ENCODE data around the gene TBCA.
A peak's percentile ranks its signal among the peaks of the same experiment; 100 is the strongest.

Gene TBCA, protein sequence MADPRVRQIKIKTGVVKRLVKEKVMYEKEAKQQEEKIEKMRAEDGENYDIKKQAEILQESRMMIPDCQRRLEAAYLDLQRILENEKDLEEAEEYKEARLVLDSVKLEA

DNA sequence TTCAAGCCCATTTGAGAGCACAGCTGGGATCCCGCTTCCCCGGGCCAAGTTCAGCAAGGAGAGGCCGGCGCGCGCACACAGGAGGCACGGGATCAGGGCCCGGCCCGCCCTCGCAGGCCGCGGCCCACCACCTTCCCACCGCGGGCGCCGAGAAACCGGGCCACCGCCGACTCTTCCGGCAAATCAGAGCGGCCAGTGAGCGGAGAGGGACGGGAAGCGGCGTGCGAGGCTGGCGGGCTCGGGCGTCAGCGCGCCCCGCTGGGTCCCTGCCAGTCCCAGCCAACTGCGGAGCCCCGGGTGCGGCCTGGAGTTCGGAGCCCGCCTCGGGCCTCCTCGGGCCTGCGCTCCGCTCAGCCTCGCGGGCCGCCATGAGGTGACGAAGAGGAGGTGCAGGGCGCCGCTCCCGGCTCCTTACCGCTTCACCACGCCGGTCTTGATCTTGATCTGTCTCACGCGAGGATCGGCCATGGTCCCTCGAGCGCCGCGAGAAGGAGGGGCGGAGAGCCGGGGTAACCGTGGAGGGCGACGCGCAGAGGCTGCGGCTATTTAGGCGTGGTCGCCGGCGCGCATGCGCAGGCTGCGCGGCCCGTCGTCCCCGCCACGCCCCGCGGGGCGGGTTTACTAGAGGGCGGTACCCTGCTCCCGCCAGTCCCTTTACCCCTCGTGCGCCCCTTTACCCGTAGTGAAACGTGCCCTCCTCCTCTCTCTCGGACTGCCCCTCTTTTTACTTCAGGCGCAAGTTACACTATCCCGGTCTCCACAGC lies at the start of gene TBCA:
TSS of gene TBCA (minus strand) at position 550 of the 764 bp plus-strand sequence. CDS start at position 468, 82 bp downstream.
- H3K27ac ChIP-seq = peak within 1 kb of the TSS; percentile 92
- TF ChIP-seq ZFX (IDR thresholded peaks at IDR 0.05) = peak; percentile 100
- TF ChIP-seq, protein P1, sequence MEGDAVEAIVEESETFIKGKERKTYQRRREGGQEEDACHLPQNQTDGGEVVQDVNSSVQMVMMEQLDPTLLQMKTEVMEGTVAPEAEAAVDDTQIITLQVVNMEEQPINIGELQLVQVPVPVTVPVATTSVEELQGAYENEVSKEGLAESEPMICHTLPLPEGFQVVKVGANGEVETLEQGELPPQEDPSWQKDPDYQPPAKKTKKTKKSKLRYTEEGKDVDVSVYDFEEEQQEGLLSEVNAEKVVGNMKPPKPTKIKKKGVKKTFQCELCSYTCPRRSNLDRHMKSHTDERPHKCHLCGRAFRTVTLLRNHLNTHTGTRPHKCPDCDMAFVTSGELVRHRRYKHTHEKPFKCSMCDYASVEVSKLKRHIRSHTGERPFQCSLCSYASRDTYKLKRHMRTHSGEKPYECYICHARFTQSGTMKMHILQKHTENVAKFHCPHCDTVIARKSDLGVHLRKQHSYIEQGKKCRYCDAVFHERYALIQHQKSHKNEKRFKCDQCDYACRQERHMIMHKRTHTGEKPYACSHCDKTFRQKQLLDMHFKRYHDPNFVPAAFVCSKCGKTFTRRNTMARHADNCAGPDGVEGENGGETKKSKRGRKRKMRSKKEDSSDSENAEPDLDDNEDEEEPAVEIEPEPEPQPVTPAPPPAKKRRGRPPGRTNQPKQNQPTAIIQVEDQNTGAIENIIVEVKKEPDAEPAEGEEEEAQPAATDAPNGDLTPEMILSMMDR (conservative IDR thresholded peaks at IDR 0.05) = peak; percentile 39

DNA sequence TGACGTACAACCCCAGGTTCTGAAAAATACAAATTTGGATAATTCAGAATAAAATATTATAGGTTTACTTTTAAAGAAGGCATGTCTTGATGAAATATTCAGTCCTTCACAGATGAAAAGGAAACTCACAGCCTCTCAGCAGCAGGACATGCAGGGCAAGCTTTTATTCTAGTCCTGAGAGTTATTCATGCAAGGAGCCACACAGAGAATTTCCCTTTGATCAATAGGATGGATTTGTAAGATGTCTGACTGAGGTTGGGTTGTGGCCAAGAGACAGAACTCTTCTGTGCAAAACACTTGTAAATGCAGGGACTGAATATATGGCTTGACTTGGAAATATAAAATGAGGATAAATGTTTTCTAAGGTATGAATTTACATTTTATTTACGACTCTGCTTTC lies 48.8 kb upstream of the TBCA start:
- H3K27ac ChIP-seq = no peak overlapping the region
- TF ChIP-seq, protein P1 (conservative IDR thresholded peaks at IDR 0.05) = no peak
- TF ChIP-seq ZFX (IDR thresholded peaks at IDR 0.05) = no peak

DNA sequence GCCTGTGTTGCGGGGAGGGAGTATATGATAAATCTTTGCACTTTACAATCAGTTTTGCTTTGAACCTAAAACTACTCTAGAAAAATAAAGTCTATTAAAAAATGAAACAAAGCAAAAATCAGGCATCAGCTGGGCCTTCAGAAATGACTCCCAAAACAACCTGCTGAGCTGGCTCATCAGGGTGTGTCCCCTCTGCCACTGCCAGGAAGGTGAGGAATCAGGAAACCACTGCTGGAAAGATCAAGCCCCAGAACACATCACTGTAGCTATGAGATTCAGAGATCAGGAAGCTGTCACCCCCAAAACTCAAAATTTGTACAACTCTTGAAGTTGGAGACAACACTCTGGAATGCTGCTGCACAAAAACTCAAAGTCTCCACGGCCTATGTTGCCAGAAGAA lies 40.5 kb upstream of the TBCA start:
- TF ChIP-seq, protein P1 (conservative IDR thresholded peaks at IDR 0.05) = no peak
- TF ChIP-seq ZFX (IDR thresholded peaks at IDR 0.05) = no peak
- H3K27ac ChIP-seq = no peak overlapping the region

DNA sequence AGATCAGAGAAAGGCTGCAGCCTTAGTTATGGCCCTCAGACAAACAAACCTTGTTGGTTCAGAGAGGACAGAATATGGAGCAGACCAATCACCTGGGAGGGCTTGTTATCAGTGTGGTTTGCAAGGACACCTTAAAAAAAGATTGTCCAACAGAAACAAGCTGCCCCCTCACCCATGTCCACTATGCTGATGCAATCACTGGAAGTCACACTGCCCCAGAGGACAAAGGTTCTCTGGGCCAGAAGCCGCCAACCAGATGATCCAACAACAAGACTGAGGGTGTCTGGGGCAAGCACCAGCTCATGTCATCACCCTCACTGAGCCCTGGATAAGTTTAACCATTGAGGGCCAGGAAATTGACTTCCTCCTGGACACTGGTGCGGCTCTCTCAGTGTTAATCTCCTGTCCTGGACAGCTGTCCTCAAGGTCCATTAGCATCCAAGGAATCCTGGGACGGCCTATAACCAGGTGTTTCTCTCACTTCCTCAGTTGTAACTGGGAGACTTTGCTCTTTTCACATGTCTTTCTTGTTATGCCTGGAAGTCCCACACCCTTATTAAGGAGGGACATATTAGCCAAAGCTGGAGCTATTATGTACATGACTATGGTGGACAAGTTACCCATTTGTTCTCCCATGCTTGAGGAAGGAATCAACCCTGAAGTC lies 36.9 kb upstream of the TBCA start:
- H3K27ac ChIP-seq = no peak overlapping the region
- TF ChIP-seq, protein P1 (conservative IDR thresholded peaks at IDR 0.05) = no peak
- TF ChIP-seq ZFX (IDR thresholded peaks at IDR 0.05) = no peak

DNA sequence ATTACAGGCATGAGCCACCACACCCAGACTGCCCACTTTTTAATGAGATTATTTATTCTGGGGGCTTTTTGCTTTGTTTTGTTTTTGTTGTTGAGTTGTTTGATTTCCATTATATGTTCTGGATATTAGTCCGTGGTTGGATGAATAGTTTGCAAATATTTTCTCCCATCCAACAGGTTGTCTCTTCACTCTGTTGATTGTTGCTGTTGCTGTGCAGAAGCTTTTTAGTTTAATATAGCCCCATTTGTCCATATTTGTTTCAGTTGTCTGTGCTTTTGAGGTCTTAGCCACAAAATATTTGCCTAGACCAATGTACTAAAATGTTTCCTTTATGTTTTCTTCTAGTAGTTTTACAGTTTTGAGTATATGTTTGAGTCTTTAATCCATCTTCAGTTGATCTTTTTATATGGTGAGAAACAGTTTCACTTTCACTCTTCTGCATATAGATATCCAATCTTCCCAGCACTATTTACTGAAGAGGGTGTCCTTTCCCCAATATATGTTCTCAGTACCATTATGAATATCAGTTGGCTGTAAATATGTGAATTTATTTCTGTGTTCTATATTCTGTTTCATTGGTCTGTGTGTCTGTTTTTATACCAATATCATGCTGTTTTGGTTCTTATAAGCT lies 30.2 kb upstream of the TBCA start:
- no peak overlapping the region for H3K27ac ChIP-seq
- TF ChIP-seq, protein P1 (conservative IDR thresholded peaks at IDR 0.05) = no peak
- TF ChIP-seq ZFX (IDR thresholded peaks at IDR 0.05) = no peak

DNA sequence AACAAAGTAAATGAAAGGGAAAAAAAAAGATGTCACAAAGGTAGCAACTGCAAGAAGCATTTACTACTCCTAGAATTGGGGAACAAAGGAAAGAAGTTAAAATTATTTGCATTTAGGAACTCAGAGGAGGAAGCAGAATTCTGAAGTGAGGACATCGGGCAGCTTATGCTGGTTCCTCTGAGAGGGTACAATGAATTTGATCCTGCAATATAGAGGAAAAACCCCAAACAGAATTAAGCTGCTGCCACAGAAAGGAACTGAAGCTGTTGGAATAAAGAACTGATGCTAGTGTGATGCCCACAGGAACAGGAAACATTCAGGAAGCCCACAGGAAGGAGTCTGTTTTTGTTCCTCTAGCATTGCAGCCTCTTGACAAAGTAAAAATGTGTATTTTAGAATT lies 22.3 kb upstream of the TBCA start:
- no peak overlapping the region for H3K27ac ChIP-seq

More for the DNA sequence above, 22.3 kb upstream of the TBCA start:
- TF ChIP-seq, protein P1 (conservative IDR thresholded peaks at IDR 0.05) = no peak
- no peak for TF ChIP-seq ZFX (IDR thresholded peaks at IDR 0.05)

Data from C4-2B (cell line).